Bone marrow (tissue), 2 donors: ENCODE results near the gene CHST15.

Source experiments
- DNase-seq, 2 donors: peaks; one replicate each; lab custom pipeline; 2025; lab: John Stamatoyannopoulos, UW

Gene CHST15

GRCh38 chr10:123965973-123966895 lies 127.2 kb downstream of the CHST15 start:
- DNase-seq, result no peak

GRCh38 chr10:123964953-123965352 lies 128.4 kb downstream of the CHST15 start:
- no peak for DNase-seq

- no peak for DNase-seq
These were observed 130.5 kb downstream of the CHST15 start for GRCh38 chr10:123962756-123963530.

GRCh38 chr10:123958241-123958640 lies 135.2 kb downstream of the CHST15 start:
- no peak for DNase-seq
